Measurements from ENCODE around the gene ANAPC4.

The ANAPC4 gene

DNA sequence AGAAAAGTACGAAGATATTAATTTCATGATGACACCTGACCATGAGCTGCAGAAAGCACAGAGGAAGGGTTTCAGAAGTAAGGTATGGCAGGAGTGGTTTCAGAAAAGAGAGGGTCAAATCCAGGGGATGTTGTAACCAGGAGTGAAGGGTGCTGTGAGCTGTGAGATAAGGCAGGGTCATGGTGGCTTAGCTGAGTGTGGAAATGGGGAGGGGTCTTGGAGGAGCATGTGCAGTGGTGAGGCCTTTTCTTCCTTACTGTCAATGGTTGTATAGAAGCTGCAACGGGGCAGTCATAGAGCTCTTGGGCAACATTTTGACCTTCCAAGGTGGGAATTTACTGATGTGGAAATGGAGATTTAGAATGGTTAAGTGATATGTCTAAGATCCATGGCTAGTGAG, 2.5 kb downstream of the ANAPC4 start:
- no peak for FAIRE-seq

GRCh38 chr4:25383647-25384046, 6.6 kb downstream of the ANAPC4 start:
- FAIRE-seq: no peak

- FAIRE-seq: no peak
Observed at GRCh38 chr4:25386926-25387325, 9.9 kb downstream of the ANAPC4 start.

GRCh38 chr4:25397305-25397704, 20.2 kb downstream of the ANAPC4 start:
- FAIRE-seq: no peak

DNA sequence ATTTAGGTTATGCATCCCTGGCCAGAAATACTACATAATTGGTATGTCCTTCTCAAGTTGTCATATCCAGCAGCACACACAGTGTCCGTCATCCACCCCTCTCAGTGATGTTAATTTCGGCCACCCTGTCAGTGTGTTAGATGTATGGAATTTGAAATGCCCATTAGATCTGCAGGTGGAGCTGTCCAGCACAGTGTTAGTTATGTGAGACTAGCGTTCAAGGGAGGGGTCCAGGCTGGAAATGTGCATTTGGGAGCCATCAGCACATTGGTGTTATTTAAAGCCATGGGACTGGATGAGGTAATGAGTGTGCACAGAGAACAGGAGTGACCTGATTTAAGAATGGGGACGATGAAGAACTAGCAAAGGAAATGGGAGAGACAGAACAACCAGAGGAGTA, 22.4 kb downstream of the ANAPC4 start:
- FAIRE-seq: no peak

GRCh38 chr4:25401066-25401465, 24.0 kb downstream of the ANAPC4 start:
- FAIRE-seq: no peak

GRCh38 chr4:25402521-25402920, 25.5 kb downstream of the ANAPC4 start:
- FAIRE-seq: no peak

DNA sequence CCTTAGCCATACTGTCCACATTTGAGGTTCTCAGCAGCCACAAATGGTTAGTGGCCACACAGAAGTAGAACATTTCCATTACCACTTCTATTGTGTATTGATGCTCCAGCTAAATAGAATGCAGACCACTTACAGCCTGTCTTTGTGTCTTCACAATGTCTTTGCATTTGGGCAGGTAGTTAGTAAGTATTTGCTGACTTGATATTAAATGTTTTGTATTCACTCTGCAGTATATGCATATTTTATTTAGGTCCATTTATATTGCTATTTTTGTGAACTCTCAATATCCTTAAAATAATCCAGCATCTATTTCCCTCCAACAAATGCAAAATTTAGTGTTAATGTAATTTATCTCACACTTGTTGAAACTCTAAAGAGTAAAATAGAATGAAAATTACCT, 26.6 kb downstream of the ANAPC4 start:
- no peak for FAIRE-seq

GRCh38 chr4:25405453-25405852, 28.4 kb downstream of the ANAPC4 start:
- no peak for FAIRE-seq

- FAIRE-seq: no peak
Observed at GRCh38 chr4:25406081-25406692, 29.1 kb downstream of the ANAPC4 start.

- no peak for FAIRE-seq
Observed at GRCh38 chr4:25410820-25411529, 33.9 kb downstream of the ANAPC4 start.

- no peak for FAIRE-seq
Observed at GRCh38 chr4:25413261-25413660, 36.2 kb downstream of the ANAPC4 start.

GRCh38 chr4:25417014-25417413, 40.0 kb downstream of the ANAPC4 start:
- FAIRE-seq: no peak

- FAIRE-seq: no peak
Observed at GRCh38 chr4:25420931-25421330, 43.9 kb downstream of the ANAPC4 start.

DNA sequence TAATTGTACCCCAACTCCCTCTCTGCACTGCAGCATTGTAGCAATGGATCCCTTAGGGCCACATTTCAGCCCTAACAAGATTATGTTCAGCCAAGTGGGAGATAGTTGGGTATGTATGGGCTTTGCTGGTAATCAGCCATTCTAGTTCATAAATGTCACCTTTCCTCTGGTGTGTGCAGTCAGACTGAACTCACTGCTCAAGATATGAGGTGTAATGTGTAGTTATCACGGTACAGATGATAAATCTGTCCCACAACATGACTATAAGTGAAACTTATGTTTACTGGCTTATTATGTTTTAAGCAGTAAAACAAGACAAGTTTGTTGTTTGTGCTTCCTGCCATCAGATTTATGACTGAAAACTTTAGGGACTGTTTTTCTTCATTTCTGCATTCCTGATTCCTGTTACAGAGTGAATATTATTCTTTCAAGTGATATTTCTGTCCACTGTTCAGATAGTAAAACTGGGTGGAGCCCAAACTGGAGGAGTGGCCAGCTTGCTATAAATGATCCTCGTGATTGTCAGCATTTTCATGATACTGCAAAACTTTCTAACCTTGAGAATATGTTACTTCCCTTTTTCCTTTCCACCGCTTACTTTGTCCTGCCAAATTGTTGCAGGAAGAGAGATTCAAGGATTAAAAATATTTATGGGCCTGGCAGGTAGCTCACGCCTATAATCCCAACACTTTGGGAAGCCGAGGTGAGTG, 44.9 kb downstream of the ANAPC4 start:
- no peak for FAIRE-seq

- FAIRE-seq: no peak
Observed at GRCh38 chr4:25423548-25423947, 46.5 kb downstream of the ANAPC4 start.

DNA sequence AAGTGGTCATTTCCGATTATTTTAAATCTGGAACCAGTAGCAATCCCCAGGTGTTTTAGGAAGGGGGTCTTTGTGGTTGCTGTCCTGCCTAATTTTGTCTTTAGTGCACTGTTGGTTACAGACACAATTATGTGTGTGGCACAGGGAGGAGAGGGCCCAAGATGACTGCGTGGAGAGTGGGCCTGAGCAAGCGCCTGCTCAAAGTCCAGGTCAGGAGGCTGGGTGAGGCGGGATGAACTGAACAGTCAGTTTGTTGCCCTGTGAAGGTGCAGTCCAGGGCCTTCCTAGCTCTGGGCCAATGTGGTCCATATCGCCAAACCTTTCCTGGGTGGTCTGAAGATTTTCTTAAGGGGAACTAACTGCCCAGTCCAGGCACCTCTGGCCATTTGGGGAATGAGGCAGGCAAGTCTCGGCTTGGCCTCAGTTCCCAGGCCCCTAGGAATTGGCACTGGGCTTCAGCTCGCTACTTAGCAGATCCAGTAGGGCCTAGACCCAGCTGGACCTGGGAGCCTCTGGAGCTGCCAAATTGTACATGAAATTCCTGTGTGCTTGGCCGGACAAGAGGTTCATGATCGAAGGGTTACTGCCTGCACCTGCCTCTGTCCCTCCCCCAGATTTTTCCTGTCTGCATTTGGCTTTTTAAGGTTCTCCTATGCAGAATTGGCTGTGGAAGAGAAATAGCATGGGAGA, 47.6 kb downstream of the ANAPC4 start:
- no peak for FAIRE-seq

GRCh38 chr4:25425361-25425760, 48.3 kb downstream of the ANAPC4 start:
- no peak for FAIRE-seq

DNA sequence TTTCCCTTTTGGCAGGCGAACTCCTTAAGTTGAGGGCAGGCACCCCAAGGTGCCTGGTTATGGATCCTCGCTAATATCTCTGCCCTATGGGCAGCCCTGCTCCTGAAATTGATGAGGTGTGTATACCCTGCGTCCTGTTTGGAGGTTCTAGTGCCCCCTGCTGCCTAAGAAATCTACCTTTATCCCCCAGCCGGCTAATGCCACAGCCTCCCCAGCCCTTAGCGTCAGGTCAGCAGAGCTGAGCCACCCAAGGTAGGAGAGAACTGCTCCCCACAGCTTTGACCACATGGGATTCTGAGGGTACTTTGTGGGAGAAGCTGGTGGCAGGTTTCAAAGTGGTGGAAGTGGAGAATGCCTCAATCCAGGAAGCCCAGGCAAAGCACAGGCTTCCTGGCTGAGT, 50.8 kb downstream of the ANAPC4 start:
- FAIRE-seq: no peak

DNA sequence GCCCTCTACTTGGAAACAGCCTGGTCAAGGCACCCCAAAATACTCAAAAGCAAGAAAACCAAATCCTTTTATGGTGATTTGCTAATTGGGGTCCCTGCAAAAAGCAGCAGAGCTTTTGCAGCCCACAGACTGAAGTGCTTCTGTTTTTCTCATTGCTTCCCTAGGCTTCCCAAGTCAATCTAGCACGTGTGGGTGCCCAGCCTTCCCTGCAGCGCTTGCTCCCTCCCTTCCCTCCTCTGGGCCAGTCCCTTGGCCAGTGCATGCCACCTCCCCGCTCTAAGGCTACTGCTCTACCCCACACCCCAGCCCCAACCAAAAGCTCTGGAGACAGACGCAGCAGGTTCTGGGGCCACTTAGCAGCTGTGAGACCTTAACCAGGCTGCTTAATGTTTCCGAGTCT, 53.6 kb downstream of the ANAPC4 start:
- FAIRE-seq: no peak

DNA sequence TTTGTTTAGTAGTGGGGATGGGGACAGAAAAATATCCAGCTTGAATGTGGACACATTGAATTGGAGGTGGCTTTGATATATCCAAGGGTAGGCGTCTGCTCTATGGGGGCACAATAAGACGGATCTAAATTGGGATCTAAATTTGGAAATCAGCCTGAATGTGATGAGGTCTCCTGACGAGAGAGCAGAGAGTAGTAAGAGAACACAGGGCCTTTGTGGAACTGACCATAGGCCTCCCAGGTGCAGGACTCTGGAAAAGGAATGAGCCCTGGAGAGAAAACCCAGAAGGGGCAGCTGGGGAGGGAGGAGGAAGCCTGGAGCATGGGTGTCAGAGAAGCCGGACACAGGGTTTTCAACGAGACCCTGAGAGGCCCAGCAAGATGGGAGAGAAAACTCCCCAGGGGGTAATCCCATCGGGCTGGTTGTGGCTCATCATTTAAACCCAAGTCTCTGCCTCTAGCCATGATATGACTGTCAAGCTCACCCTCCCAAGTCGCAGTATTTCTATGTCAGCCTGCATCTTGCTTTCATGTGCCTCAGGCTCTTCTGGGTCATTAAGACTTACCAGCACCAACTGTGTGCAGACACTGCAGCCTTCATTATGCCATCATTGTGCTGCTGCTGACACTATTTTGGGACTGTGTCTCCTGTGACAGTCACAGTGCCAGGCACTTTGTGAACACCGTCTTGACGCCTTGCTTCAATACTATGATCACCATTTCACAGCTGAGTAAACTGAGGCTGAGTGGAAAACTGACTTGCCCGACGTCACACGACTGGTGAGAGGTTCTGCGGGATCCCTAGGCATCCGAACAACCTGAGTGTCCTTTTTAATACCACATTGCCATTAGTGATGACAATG, 57.1 kb downstream of the ANAPC4 start:
- FAIRE-seq: no peak

DNA sequence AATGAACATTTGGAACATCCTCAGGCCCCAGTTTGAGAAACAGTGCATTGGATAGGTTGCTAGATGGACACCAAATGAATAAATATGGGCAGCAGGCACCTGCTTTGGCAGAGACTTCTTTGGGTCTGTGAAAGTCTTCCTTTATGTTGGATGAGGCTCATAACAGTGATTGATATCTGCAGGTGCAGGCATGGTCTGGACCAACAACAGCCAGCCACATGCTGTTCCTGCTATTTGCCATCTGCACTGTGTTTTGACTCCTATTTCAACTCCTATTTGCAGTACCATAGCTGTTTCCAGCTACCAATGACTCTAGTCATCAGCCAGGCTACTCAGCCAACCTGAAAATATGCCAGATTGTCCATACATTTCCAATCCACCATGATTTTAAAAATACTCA, 60.9 kb downstream of the ANAPC4 start:
- no peak for FAIRE-seq
